C4-2B (cell line): ENCODE data around the gene ACSM5.

Experiments
- CTCF ChIP-seq: fragments of 450-650 bp; conservative IDR thresholded peaks from 2 replicates; pipeline ENCODE4 v1.5.1; 2017; ENCODE audit warnings: mild to moderate bottlenecking
- ZFX ChIP-seq: fragments of 450-650 bp; IDR thresholded peaks from 2 replicates; pipeline ENCODE4 v1.6.1; 2017

GRCh38 chr16:20382202-20382948, 27.0 kb upstream of the ACSM5 start:
- no peak for TF ChIP-seq CTCF
- no peak for TF ChIP-seq ZFX
